Retina (tissue), 1 donor: ENCODE data around the gene TMC1.

Source experiments
- DNase-seq: peaks from one replicate; pipeline ENCODE4 v3.0.0-alpha.2; 2016

TMC1 gene

DNA sequence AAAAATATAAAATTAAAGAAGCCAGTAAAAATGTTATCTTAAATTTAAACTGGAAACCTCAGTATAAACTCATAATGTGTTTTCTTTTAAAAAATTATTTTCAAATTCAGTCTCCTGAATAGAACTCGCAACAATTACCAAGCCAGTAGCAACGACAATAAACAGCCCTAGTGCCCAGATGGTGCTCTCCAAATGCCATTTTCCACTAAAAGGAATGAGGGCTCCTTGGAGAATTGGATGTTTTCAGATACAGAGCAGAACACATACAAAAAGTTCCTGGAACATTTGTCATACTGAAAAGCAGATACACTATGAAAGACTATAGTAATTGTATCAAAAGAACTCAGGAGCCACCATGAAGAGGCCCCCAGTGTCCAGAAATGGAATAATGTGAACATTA is 97.4 kb downstream of the TMC1 start:
- DNase-seq: no peak

DNA sequence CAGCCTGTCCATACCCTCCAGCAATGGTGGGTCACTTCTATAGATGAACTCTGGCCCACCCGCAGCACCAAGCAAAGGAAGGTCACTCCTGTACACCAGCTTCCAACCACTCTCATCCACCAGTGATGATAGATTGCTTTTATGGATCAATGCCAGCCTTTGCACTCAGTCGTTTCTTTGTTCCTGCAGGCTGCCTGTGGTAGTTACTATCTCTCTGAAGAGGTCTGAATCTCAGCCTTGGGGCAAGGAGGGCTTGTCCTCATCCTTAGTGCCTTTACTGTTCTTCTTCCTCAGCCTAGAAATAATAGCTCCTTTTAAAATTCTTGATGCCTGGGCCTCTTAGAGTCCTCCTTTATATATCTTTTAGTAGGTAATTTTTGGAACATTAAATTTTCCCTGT is 100.8 kb downstream of the TMC1 start:
- no peak for DNase-seq

DNA sequence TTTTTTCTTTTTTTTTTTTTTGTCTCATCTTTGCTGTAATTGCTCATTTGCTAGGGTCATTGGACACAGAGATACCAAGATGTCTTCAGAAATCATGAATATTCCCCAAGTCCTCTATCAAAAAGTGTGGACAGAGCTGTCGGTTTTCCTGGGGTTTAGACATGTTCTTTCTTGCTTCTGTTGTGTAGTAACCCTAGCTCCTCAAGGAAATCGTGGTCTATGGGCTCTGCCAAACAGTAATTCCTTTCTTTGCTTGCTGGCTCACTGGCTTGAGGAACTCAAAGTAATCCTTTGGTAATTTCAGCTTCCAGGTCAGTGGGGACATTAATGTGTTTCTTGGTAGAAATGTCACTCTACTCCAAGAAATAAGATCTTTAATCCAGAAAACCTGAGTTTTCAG is 101.7 kb downstream of the TMC1 start:
- no peak for DNase-seq

DNA sequence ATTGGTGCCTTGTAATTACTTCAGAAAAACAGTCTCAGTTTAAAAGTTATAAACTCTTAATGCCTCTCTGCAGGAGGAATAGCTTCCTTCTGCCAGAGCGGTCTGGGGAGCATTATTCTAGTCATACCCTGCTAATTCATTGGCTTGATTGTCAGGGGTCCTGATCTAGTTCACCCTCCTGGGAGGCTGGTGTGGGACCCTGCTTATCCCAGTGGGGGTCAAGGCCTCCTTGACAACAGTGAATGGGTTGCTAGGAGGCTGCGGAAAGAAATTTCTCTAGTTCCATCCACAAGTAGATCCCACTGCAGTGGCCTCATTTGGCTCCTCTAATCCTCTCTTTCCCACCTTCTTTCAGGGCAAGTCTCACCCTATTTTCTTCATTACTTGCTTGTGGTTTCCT is 105.7 kb downstream of the TMC1 start:
- DNase-seq: peak; percentile 47

DNA sequence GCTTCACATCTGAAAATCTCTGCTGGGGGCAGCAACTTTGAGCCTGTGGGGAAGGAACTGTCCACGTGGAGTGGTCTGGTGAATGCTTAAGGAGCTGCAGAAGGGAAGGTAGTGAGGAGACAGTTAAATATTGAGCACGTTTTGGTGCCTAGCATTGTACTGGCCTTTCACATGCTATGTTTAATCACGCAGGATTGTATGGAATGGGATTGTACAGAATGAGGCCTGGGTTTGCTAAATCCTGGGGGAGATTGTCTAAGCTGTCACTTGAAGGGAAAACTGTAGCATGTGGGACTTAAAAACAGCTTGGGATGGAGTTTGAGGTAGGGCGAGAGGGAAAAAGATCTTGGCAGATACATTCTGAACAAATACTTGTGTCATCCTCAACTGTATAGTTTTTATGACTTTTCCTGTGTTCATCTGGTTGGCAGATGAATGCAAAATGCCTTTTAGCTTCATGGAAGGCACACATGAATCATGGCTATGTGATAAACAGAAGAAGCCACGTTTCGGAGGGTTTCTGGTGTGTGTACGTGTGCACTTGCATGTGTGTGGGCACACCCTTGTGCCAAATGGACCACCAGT is 106.6 kb downstream of the TMC1 start:
- DNase-seq: no peak

DNA sequence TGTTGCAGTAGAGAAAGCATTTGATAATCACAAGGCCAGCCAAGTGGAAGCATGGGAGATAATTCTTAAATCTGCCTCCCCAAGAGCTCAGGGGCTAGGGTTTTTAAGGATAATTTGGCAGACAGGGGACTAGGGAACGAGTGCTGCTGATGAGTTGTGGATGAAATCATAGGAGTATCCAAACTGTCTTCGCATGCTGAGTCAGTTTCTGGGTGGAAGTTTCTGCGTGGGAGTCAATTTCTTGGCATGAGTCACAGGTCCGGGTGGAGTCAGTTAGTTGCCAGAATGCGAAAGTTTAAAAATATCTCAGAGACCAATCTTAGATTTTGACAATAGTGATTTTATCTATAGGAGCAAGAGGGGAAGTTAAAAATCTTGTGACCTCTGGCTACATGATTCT is 112.6 kb downstream of the TMC1 start:
- DNase-seq: no peak

DNA sequence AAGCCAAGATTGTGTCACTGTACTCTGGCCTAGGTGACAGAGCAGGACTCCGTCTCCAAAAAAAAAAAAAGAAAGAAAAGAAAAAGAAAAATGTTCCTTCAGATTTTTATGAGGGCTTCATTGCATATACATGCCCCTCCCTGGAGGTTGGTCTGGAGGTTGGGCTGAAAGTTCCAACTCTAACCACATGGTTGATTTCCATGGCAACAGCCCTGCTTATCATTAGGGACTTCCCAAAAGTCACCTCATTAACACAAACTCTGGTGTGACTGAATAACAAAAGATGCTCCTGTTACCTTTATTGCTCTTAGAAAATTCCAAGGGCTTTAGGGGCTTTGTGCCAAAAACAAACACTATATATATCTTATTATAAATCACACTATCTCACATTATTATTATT is 113.8 kb downstream of the TMC1 start:
- DNase-seq: no peak

DNA sequence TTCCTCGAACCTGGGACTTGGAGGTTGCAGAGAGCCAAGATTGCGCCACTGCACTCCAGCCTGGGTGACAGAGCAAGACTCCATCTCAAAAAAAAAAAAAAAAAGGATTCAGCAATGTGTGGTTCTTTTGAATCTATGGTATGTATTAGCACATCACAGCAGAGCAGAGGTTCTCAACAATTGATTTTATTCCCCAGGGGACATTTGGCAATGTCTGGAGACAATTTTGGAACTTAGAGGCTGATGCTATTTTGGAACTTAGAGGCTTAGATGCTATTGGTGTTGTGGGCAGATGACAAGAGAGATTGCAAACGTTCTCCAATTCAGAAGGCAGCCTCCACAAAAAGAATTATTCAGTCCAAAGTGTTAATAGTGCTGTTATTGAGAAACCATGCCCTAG is 115.2 kb downstream of the TMC1 start:
- DNase-seq: no peak

DNA sequence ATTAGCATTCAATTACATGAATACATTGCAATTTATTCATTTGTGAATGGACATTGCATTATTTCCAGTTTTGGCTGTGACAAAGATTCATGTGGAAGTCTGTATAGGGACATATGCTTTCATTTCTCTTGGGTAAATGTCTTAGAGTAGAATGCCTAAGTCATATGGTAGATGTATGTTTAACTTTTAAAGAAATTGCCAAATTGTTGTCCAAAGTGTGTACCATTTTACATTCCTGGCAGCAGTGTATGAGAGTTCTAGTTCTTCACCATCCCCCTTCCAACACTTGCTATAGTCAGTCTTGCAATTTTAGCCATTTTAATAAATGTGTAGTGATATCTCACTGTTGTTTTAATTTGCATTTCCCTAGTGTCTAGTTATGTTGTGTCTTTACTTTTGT is 122.2 kb downstream of the TMC1 start:
- DNase-seq: no peak

DNA sequence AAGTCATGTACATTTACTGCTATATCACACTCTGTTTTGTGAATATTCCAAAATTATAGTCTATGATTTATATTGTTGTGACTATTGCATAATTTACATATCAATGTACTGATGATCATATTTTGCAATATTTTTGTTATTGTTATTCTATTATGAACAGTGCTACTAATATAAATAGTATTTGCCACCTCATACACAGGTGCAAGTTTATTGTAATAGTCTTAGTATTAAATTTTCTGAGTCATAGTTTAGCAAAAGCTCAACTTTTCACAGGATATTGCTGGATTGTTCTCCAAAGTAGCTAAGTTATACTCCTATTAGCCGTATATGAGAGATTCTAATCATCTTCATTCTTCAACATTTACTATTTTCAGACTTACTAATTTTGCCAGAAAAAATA is 124.7 kb downstream of the TMC1 start:
- DNase-seq: no peak

DNA sequence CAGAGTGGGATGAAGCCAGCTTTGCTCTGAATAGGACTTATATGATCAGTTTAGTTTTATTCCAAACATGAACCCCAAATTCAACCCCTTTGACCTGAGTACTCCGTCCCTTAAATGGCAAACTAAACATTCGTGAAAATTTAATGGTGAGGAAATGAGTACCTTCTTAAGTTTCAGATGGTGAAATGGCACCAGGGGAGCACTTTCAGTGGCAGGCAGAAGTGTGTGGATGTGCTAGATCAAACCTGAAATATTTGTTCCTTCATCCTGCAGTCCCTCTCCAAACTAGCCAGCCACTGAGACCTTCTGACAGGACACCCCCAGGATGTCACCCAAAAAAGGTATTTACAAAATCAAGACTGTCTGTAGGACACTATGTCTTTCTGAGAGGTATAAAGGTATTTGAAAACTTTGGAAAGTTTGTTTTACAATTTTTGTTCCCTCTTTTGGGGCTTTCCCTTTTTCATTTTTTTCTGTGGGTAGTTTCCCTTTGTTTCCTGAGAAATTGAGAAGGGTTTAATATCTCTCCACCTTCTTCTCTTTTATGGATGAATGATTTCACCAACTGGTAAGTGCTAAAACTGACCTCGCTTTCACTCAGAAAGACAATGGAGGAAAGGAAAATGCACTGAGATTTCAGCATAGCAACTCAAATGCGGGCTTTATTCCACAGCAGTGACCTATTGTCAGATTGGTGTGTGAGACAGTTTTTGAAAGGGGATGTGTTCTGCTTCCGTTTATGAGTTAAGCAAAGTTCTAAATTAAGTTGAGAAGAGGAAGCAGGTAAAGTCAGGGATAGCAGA is 127.1 kb downstream of the TMC1 start:
- peak; percentile 6 for DNase-seq

DNA sequence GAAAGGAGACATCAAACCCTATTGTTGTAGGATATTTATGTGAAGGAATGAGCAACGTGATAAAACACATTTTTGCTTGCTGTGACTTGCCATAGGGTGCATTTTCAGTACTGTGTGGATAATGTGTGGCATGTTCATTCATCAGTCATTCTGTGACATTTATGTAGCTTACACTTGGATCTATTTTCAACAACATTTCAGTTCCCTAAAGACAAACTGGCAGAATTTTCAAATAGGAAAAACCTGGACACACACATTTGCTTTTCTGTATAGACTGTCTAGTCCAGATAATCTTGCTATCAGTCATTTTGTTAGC is 127.7 kb downstream of the TMC1 start:
- DNase-seq: no peak

DNA sequence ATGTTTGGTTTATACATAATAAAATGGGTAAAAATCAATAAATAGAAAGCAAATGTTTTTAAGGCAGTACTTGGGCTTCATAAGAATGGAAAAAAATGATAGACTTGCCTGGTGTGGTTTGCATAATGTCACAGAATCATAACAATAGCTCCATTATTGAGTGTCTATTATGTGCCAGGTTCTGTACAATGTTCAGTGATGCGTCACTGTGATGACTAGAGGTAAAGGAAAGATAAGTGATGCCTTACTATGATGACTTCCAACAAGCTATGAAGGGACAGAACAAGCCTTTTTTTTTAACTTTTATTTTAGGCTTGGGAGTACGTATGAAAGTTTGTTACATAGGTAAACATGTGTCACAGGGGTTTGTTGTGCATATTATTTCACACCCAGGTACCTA is 128.8 kb downstream of the TMC1 start:
- no peak for DNase-seq

DNA sequence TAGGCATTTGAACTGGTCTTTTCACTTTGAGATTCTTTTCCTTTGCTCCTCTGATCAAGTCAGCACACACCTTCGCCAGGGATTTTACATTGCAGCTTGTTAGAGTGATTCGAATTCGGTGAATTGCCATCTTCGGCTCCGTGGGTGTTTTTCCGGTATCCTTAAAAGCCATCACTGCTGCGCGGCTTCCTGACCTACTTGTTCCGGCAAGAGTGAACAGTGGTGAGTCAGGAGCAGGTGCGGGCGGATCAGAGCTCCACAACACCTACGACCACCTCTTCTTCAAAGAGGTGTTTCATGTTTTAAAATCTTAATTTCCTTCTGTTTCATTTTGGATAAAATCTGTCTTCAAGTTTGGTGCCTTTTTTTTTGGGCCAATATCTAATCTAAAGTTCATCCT is 134.6 kb downstream of the TMC1 start:
- DNase-seq: no peak

DNA sequence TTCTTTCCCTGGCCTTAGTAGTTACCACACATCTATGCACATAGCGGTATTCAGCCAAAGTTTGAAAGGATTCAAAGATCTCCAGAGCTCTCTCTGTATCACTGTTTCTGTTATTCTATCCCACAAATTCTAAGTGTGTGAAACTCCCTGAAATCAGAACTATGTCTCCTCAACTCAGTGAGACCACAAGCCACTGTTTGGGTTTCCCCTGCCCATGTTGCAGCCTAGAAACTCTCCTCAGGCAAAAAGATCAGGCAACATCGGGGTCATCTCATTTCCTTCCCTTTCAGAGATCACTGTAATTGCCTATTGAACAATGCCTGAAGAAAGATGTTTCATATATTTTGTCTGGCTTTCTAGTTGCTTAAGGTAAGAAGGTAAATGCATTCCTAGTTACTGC is 135.6 kb downstream of the TMC1 start:
- no peak for DNase-seq

DNA sequence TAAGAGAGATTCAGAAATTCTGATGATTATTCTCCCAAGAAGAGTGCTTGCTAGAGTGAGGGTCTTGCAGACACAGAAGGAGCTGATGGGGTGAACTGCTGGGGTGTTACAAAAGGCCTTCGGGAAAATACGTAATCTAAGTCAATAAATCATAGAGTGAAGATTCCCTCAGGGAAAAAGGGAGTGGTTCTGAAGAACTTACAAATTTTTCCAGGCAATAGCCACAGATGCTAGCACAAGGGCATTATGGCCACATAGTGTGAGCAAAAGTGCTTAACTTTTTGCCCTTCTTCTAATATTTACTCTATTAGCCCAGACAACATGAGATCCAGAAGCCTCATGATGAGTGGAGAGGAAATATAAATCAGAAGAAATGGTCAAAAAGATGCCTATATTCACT is 137.3 kb downstream of the TMC1 start:
- DNase-seq: no peak

DNA sequence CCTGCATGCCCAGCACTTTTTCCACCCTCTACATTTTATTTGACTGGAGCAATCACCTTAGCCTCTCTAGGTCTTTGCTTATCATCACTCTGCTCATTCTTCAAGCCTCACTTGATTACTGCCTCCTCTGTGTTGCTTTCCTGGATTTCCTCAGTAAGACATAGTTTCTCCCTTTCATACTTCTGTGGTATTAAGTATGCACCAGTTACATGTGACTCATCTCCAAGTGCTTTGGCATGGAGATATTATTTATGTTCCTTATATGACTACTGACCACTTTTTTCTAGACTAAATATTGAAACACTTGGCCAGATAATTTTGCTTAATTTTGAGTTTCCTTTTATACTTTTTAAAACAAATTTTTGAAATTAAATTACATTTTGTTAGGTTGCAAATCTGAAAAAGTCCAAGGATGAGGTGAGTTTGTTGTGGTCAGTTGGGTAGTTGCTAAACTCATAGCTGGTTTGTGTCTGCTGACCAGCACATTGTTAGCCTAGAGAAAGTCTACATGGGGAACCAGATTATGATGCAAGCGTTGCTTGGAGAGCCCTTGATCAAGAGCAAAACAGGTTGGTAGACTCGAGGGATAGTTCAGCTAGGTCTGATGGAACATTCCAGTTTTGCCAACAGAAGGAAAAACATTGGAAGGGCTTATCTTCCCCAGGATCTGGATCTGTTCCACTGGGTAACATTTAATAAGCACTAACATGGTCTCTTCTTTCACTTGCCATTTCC is 140.2 kb downstream of the TMC1 start:
- DNase-seq: no peak

DNA sequence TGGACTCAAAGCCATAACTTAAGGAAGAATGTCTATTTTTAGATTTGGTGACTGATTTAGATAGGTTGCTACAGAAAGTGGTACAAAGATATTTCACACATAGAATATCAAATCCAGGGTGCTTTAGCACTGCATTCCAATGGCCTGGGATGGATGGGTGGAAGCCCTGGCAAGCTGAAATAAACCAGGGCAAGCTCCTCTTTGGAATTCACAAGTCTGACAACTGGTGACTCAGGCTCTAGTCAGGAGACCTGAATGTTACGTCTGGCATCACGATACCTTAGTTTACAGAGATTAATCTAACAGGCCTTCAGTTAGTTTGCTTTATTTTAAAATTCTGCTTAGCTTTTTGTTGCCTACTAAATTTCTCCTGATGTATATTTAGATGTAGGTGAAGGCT is 144.0 kb downstream of the TMC1 start:
- no peak for DNase-seq

DNA sequence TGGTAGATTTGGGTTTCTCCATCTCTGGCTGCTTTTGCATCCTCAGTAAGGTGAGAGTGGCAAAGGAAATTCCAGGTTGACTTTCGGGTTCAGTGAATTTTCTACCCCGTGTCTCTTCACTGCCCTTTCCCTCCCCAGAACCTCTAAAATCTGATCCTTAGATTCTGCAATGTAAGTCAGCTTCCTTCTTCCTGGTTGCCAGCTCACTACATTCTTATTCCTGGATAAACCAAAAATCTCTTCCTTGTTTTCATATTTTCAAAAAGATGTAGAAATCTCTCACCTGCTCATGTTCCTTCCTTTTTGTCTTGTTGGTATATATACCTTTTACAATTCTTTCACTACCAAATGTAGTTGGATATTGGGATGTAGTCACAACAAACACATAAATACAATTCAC is 145.8 kb downstream of the TMC1 start:
- DNase-seq: no peak

DNA sequence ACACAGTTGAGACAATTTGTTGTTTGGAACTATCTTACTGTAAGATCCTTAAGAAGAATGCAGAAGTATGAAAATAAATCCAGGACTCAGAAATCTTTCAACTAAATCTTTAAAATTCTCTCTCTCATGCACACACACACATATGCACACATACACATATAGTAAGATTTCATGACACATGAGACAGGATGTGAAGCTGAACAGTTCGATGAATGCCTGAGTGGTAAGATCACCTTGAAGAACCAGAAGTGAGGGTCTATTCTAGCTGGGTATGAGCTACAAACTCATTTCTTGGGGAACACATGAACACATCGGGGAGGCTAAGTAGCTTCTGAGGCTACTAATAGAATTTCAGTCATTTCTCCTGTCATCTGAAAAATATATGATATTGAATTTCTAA is 153.6 kb downstream of the TMC1 start:
- no peak for DNase-seq

DNA sequence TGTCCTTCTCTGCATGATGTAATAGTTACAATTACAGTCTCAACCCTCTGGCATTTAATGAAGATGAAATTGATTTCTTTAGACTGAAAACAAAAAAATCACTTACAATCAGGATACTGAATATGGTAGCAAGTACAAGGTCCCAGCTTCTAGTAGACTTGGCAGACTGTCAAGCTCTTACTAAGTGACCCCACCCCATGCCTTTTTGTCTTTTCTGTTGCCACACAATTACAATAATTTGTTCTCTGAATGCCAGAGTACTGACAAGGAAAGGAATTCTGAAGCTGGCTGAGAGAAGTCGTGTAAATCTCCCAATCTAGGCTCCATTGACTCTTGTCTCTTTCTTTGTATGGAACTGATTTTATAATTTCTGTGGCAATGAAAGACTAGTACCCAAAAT is 154.2 kb downstream of the TMC1 start:
- no peak for DNase-seq

DNA sequence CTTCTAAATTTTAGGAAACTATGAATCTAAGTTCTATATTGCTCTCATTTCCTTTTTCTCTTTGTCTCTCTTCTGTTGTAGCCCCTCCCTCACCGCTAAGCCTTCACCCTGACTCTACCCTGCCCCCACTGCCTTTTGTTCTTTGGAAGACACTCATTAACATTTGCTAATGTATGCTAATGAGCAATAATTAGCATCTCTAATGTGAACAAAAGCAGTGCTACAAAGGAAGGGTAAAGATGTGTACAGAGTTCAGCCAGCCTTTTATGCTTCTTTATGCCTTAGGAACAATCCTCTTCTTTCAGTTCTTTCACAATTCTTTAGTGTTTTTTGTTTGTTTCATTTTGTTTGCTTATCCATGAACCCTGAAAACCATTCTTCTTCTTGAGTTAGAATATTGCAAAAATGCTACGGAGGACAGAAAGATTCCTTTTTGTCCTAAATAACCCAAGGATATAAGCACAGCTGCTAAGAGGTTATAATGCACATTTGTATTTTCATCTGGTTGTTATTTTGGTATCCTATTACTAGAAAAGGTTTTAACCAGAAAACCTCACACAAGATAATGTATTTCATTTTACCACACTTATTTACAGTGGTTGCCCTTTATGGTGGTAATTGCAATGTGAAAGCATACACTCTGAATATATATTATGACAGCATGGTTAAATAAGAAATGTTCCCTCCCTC is 159.3 kb downstream of the TMC1 start:
- no peak for DNase-seq

DNA sequence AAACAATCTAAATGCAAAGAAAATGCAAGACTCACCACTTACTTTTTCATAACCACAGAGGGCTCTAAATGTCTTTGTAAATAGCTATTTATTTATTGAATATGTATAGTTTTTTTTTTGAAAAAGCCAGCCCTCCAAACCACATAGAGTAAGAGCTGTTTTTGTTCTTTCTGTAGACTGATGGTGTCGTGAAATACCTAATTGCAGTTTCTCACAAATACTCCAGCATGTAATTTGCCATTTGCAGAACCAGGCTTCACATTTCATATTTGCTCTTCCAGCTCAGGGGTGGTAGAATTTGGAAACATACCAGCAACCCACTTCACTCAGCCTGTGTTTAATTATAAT is 159.8 kb downstream of the TMC1 start:
- no peak for DNase-seq

DNA sequence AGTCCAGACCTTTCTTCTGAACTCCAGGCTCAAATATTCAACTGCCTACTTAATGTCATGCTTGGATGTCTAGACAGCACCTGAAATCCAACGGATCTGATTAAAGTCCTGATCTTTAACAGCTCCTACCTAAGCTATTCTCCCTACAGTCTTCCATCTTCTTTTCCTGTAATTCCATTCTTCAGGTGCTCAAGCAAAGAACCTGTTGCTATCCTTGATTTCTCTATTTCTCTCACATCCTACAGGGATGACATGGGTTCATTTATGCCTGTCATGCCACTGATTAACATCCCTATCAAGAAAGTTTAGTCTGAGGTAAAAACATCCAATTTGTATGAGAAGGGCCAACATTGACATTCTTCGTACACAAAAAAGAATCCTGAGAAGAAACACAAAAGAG is 163.2 kb downstream of the TMC1 start:
- no peak for DNase-seq
